Measurements from ENCODE around the gene SLC15A1. TPM values are rescaled to one million over a fixed set of nuclear protein-coding genes. Genes with fewer than 3 reads are reported as not detected.

The SLC15A1 gene
- total and polyA plus RNA-seq, 5 experiments from 2014 or later: not detected

DNA sequence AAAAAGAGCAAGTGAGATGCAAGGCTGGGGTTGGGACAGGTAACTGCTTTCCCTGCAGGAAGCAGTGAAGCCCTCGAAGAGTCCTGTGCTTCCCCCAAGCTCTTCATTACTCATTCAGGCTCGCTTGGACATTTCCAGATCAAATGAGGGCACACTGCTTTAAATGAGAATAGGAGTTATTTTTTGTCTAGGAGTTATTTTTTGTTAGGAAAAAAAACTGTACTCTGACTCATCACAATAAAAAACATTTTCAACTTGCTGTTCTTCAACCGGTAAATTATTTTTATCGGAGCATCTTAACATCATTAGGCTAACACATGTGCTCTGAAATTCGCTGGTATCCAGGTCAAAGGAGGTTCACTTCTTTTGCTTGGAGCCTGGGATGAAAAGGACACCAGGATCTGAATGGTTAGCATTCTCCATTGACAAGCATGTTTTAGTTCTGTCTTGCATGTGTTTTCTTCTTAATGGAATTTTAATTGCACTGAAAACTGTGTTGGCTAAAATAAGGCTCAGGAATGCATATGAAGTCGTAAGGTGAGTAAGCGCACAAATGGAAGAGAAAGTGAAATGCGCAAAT, 94.9 kb downstream of the SLC15A1 start:
- H3K4me1 Mint-ChIP-seq: peaks cover 4 to 8% (median 4%) of the 10 kb centered on the region in 4 donors
- H3K9me3 Mint-ChIP-seq: no peaks in the 10 kb centered on the region
- H3K36me3 Mint-ChIP-seq: no peaks in the 10 kb centered on the region
- POLR2A ChIA-PET: no interaction called here
- no peak for ATAC-seq
- no peak overlapping the region for H3K4me3 Mint-ChIP-seq
- no peak overlapping the region for H3K27ac Mint-ChIP-seq
- no peak for DNase-seq
- peaks cover 0 to 7% (median 3%) of the 10 kb centered on the region in 5 donors for H3K27me3 Mint-ChIP-seq

DNA sequence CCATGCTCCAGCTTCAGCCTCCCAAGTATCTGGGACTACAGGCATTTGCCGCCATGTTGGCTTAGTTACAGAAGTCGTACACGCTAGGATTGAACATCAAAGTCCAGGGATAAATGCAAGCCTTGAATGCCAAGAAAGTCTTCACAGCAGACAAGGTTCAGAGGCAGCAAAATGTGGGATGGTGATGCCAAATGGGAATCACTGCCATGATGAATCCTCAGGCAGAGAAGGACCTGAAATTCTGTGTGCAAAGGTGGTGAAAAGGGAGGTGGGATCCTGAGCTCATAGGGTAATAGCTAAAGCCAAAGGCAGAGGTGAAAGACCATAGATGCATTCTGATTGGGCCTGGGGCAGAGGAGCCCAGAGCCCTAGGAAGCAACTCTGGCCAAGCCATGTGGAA, 96.2 kb downstream of the SLC15A1 start:
- POLR2A ChIA-PET: interaction anchor here (0.7 kb wide), 1 partner anchor 200 kb away, joined by 4 read pairs; no protein-coding TSS in a partner anchor
- Mint-ChIP-seq H3K27ac (no peak overlapping the region), H3K4me1 (peaks cover 4 to 8% (median 4%) of the 10 kb centered on the region in 4 donors), H3K4me3 (no peak overlapping the region), H3K9me3 (no peaks in the 10 kb centered on the region), H3K36me3 (no peaks in the 10 kb centered on the region), H3K27me3 (peaks cover 0 to 7% (median 3%) of the 10 kb centered on the region in 5 donors)
- ATAC-seq (no peak), DNase-seq (no peak)

- H3K9me3 Mint-ChIP-seq: no peaks in the 10 kb centered on the region
- ATAC-seq (peak; percentile 93 to 99), DNase-seq (peak; percentile 47 to 82 (median 62))
- POLR2A ChIA-PET: interaction anchor here (2.5 kb wide), 1 partner anchor 208 kb away, joined by 11 read pairs; no protein-coding TSS in a partner anchor
- H3K4me3 Mint-ChIP-seq: peak overlapping the region in 9 of 10 donors; percentile 38 to 81 (median 68)
- peak overlapping the region in 5 of 10 donors; percentile 54 to 82 (median 60) for H3K27ac Mint-ChIP-seq
- H3K27me3 Mint-ChIP-seq: peaks cover 0 to 7% (median 3%) of the 10 kb centered on the region in 5 donors
- no peaks in the 10 kb centered on the region for H3K36me3 Mint-ChIP-seq
- peaks cover 4 to 8% (median 4%) of the 10 kb centered on the region in 4 donors for H3K4me1 Mint-ChIP-seq
Measured at GRCh38 chr13:98653463-98653985, 98.9 kb downstream of the SLC15A1 start.

DNA sequence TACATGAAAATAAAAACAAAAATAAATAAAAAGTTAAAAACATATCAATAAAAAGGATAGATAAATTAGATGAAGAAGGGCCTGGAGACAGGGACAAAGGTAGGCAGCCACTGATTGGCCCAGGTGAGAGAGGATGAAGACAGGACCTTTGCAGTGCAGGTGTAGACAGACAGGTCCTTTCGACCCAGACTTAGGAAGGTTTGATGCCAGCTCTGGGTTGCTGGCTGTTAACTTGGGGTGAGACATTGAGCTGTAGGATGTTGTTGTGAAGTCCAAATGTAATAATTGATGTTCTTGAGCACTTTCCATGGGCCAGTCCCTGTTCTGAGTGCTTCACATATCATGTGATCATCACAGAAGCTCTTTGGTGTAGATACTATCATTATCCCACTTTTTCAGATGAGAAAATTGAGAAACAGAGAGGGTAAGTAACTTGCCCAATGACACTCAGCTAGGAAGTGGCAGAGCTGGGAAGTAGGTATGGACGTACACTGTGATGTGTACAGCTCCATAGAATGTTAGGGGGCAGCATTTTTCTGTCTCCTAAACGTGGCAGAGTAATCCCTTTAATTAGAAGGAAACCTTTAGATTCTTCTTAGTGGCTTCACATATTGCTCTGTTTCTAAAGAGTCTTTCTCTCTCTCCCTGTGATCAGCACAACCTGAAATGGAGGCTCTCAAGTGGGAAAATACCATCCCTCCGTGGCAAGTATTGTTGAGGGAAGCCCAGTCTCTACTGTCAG, 99.6 kb downstream of the SLC15A1 start:
- DNase-seq (no peak), ATAC-seq (peak in 1 of 2 donors; percentile 28)
- no peaks in the 10 kb centered on the region for H3K36me3 Mint-ChIP-seq
- POLR2A ChIA-PET: interaction anchor here (1.2 to 2.5 kb wide), 2 partner anchors 176 to 208 kb away, joined by 4 to 11 read pairs; no protein-coding TSS in a partner anchor
- peak overlapping the region in 9 of 10 donors; percentile 38 to 81 (median 68) for H3K4me3 Mint-ChIP-seq
- no peaks in the 10 kb centered on the region for H3K9me3 Mint-ChIP-seq
- H3K27me3 Mint-ChIP-seq: peaks cover 0 to 7% (median 3%) of the 10 kb centered on the region in 5 donors
- peaks cover 4 to 8% (median 4%) of the 10 kb centered on the region in 4 donors for H3K4me1 Mint-ChIP-seq
- H3K27ac Mint-ChIP-seq: peak overlapping the region in 5 of 10 donors; percentile 54 to 82 (median 60)

DNA sequence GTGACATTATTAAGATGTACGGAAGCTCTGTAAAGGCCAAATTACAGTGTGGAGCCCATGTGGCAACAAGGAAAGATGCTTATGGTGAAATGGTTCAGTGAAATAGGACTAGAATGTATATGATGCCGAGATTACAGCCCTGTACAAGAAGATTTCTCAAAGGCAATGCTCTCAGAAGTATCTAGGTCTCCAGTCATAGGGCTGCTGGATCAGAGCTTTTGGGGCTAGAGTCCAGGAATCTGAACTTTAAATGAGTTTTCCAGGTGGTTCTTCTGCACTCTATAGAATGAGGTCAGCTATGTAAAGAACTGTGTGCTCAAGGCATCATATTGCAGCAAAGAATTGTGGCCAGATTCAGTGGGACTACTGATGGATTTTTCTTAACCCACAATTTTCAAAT, 100.2 kb downstream of the SLC15A1 start:
- no peaks in the 10 kb centered on the region for H3K9me3 Mint-ChIP-seq
- no peak for DNase-seq
- no peak overlapping the region for H3K27ac Mint-ChIP-seq
- peaks cover 0 to 7% (median 3%) of the 10 kb centered on the region in 5 donors for H3K27me3 Mint-ChIP-seq
- H3K36me3 Mint-ChIP-seq: no peaks in the 10 kb centered on the region
- H3K4me3 Mint-ChIP-seq: no peak overlapping the region
- POLR2A ChIA-PET: interaction anchor here (1.2 to 2.5 kb wide), 2 partner anchors 176 to 207 kb away, joined by 4 to 11 read pairs; no protein-coding TSS in a partner anchor
- peaks cover 4 to 8% (median 4%) of the 10 kb centered on the region in 4 donors for H3K4me1 Mint-ChIP-seq
- ATAC-seq: no peak

DNA sequence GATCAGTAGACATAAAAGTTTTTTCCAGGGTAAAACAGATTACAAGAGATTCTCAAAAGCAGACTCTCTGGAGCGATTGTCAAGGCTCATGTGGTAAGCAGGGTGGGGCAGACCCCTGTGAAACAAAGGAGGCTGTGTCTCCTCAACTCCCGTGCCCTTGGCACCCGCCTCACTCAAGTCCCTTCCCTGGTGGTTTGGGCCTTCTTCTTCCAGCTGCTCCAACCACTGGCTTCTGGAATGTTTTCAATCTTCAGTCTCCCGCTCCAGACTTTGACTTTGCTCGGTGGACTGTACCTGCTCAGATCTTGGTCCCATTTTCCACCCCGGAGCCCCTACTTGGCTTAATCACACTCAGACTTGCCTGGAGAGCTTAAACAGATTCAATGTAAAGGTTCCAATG, 100.7 kb downstream of the SLC15A1 start:
- DNase-seq (no peak), ATAC-seq (no peak)
- Mint-ChIP-seq H3K36me3 (no peaks in the 10 kb centered on the region), H3K27me3 (peaks cover 0 to 7% (median 3%) of the 10 kb centered on the region in 5 donors), H3K4me1 (peaks cover 4 to 8% (median 4%) of the 10 kb centered on the region in 4 donors), H3K4me3 (no peak overlapping the region), H3K27ac (no peak overlapping the region), H3K9me3 (no peaks in the 10 kb centered on the region)
- POLR2A ChIA-PET: interaction anchor here (2.5 kb wide), 1 partner anchor 206 kb away, joined by 11 read pairs; no protein-coding TSS in a partner anchor

DNA sequence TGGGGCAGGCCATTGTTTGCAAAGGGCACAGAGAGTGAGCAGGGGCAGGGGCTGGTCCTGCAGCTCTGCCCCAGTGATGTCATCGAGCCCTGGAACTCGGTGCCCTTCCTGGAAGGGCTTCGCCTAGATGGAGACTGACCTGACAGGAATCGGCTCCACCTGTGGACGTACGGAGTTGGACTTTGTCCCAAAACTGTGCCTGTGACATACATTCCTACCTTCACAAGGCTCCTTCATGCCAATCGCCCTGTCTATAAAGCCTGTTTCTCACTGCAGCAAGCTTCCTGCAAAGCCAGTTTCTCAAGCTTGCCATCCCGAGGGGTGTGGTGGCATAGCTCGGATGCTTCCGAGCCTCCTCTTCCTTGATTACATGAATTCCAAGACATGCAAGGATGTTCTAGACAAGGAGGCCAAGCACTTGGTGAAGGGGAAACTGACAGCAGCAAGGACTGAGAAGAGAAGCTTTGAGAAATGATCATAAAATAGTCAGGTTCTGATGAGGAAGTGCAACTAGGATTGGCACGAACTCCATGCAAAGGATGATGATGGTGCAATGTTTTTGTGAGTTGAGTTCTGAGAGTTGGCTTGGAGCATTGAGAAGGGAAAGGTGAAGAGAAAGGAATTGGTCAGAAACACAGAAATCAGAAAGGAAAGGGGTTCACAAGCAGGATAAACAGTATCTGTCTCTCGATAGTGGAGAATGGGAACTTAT, 101.9 kb downstream of the SLC15A1 start:
- peaks cover 0 to 6% (median 2%) of the 10 kb centered on the region in 5 donors for H3K27me3 Mint-ChIP-seq
- H3K4me3 Mint-ChIP-seq: no peak overlapping the region
- peaks cover 4 to 8% (median 4%) of the 10 kb centered on the region in 4 donors for H3K4me1 Mint-ChIP-seq
- ATAC-seq (no peak), DNase-seq (no peak)
- H3K9me3 Mint-ChIP-seq: no peaks in the 10 kb centered on the region
- POLR2A ChIA-PET: no interaction called here
- no peaks in the 10 kb centered on the region for H3K36me3 Mint-ChIP-seq
- no peak overlapping the region for H3K27ac Mint-ChIP-seq

GRCh38 chr13:98649861-98650260, 102.6 kb downstream of the SLC15A1 start:
- no peak overlapping the region for H3K4me3 Mint-ChIP-seq
- DNase-seq: no peak
- H3K36me3 Mint-ChIP-seq: no peaks in the 10 kb centered on the region
- POLR2A ChIA-PET: no interaction called here
- H3K27ac Mint-ChIP-seq: no peak overlapping the region
- no peak for ATAC-seq
- no peaks in the 10 kb centered on the region for H3K9me3 Mint-ChIP-seq
- H3K27me3 Mint-ChIP-seq: peaks cover 0 to 3% (median 2%) of the 10 kb centered on the region in 5 donors
- H3K4me1 Mint-ChIP-seq: peaks cover 4 to 8% (median 4%) of the 10 kb centered on the region in 4 donors

DNA sequence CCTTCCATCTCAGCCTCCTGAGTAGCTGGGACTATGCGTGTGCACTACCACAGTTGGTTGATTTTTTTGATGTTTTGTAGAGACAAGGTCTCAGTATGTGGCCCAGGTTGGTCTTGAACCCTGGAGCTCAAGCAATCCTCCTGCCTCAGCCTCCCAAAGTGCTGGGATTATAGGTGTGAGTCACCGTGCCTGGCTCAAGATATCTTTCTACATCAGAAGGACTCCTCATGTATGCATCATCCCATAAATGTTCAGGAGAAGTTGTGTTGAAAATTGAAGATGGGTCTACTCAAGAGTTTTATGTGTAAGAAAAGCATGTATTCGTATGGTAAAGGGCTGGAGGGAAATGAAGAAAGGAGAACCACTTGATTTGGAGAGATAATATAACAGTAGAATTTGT, 103.8 kb downstream of the SLC15A1 start:
- Mint-ChIP-seq H3K4me1 (peaks cover 4 to 8% (median 4%) of the 10 kb centered on the region in 4 donors), H3K27ac (no peak overlapping the region), H3K27me3 (peaks cover 0 to 4% (median 0%) of the 10 kb centered on the region in 5 donors), H3K9me3 (no peaks in the 10 kb centered on the region), H3K36me3 (no peaks in the 10 kb centered on the region), H3K4me3 (no peak overlapping the region)
- POLR2A ChIA-PET: interaction anchor here (0.7 kb wide), 1 partner anchor 166 kb away, joined by 4 read pairs; no protein-coding TSS in a partner anchor
- DNase-seq (no peak), ATAC-seq (no peak)

GRCh38 chr13:98648141-98648540, 104.3 kb downstream of the SLC15A1 start:
- H3K9me3 Mint-ChIP-seq: no peaks in the 10 kb centered on the region
- no peaks in the 10 kb centered on the region for H3K36me3 Mint-ChIP-seq
- no peak for ATAC-seq
- H3K27me3 Mint-ChIP-seq: peaks cover 0 to 4% (median 0%) of the 10 kb centered on the region in 5 donors
- DNase-seq: no peak
- no peak overlapping the region for H3K27ac Mint-ChIP-seq
- H3K4me3 Mint-ChIP-seq: no peak overlapping the region
- POLR2A ChIA-PET: interaction anchor here (0.7 kb wide), 1 partner anchor 165 kb away, joined by 4 read pairs; no protein-coding TSS in a partner anchor
- H3K4me1 Mint-ChIP-seq: peaks cover 0 to 3% (median under 1%) of the 10 kb centered on the region in 4 donors

DNA sequence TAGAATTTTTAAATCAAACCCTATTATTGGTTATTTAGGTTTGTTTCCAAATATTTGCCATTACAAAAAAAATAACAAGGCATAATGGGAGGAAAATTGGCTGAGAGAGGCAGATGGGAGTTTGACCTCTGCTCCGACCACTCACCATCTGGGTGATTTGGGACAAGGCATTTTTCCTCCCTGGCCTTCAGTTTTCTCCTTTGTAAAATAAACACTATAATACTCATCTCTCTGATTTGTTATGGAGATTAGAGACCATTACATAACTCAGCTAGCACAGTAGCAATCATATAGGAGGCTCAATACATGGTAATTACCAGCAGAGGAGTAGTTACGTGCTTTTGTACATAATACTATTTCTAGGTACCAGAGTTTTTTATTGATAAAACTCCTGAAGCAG, 105.4 kb downstream of the SLC15A1 start:
- ATAC-seq: no peak
- Mint-ChIP-seq H3K9me3 (no peaks in the 10 kb centered on the region), H3K36me3 (no peaks in the 10 kb centered on the region), H3K27ac (no peak overlapping the region), H3K27me3 (peaks cover 0 to 4% (median 0%) of the 10 kb centered on the region in 5 donors), H3K4me1 (no peaks in the 10 kb centered on the region), H3K4me3 (no peak overlapping the region)
- POLR2A ChIA-PET: no interaction called here
- no peak for DNase-seq

DNA sequence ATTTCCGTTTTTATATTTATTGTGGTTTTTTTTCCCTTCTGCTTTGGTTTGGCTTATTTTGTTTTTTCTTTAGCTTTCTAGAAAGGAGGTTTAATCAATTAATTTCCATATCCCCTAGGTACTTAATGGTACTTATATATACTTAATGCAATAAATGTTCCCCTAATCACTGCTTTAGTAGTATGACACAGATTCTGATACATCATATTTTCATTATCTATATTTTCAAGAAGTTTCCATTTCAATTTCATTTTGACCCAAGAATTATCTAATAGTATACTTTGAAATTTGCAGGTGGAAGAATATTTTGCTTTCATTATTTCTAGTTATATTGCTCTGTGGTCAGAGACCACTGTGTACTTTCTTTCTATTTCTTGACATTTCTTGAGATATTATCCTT, 109.0 kb downstream of the SLC15A1 start:
- POLR2A ChIA-PET: no interaction called here
- H3K27ac Mint-ChIP-seq: no peak overlapping the region
- no peaks in the 10 kb centered on the region for H3K36me3 Mint-ChIP-seq
- H3K4me3 Mint-ChIP-seq: no peak overlapping the region
- ATAC-seq: no peak
- H3K27me3 Mint-ChIP-seq: peaks cover 0 to 7% (median 4%) of the 10 kb centered on the region in 5 donors
- no peaks in the 10 kb centered on the region for H3K9me3 Mint-ChIP-seq
- H3K4me1 Mint-ChIP-seq: peaks cover 0 to 3% (median 0%) of the 10 kb centered on the region in 4 donors
- no peak for DNase-seq

Data from naive thymus-derived CD8-positive, alpha-beta T cell (primary cell).